HepG2 (cell line): ENCODE measurements around the gene SLC7A8. TPM values are rescaled to one million over a fixed set of nuclear protein-coding genes. Genes with fewer than 3 reads are reported as not detected.

Experiments
- DMTF1 ChIP-seq: sonication (generic); formaldehyde crosslinking; IDR thresholded peaks from 2 replicates; pipeline ENCODE4 v1.4.0; 2020; ENCODE audit warnings: mild to moderate bottlenecking, missing genetic modification reagents
- EED ChIP-seq: sonication (generic); formaldehyde crosslinking; IDR thresholded peaks from 2 replicates; pipeline ENCODE4 v1.5.0; 2020; ENCODE audit warnings: mild to moderate bottlenecking, missing genetic modification reagents
- FOSL1 ChIP-seq: sonication (generic); formaldehyde crosslinking; IDR thresholded peaks from 2 replicates; pipeline ENCODE4 v1.9.0; 2021; ENCODE audit warnings: missing genetic modification reagents, borderline replicate concordance
- KAT8 ChIP-seq: IDR thresholded peaks from 2 replicates; pipeline ENCODE4 v1.6.1; 2016; ENCODE audit warnings: missing genetic modification reagents, missing compliant biosample characterization
- MATR3 ChIP-seq: sonication (generic); formaldehyde crosslinking; IDR thresholded peaks from 2 replicates; pipeline ENCODE4 v1.4.0; 2020; ENCODE audit warnings: missing genetic modification reagents
- NAIF1 ChIP-seq: sonication (generic); formaldehyde crosslinking; IDR thresholded peaks from 2 replicates; pipeline ENCODE4 v1.5.0; 2020; ENCODE audit warnings: mild to moderate bottlenecking, missing genetic modification reagents, borderline replicate concordance
- NKX3-1 ChIP-seq: sonication (generic); formaldehyde crosslinking; IDR thresholded peaks from 2 replicates; pipeline ENCODE4 v1.5.0; 2020; ENCODE audit warnings: missing genetic modification reagents
- PRDM4 ChIP-seq: sonication (generic); formaldehyde crosslinking; IDR thresholded peaks from 2 replicates; pipeline ENCODE4 v1.9.0; 2021; ENCODE audit warnings: missing genetic modification reagents, borderline replicate concordance
- ZNF121 ChIP-seq: sonication (generic); formaldehyde crosslinking; IDR thresholded peaks from 2 replicates; pipeline ENCODE4 v1.5.0; 2020; ENCODE audit warnings: mild to moderate bottlenecking, missing genetic modification reagents
- ZNF33B ChIP-seq: sonication (generic); formaldehyde crosslinking; IDR thresholded peaks from 2 replicates; pipeline ENCODE4 v1.5.1; 2020; ENCODE audit warnings: mild to moderate bottlenecking, missing genetic modification reagents
- ZNF841 ChIP-seq: sonication (generic); formaldehyde crosslinking; IDR thresholded peaks from 2 replicates; pipeline ENCODE4 v1.8.1; 2023; ENCODE audit warnings: missing genetic modification reagents, borderline replicate concordance
- polyA plus RNA-seq, 8 experiments: library from polyadenylated mRNA; depleted of rRNA in 3 of 8; stranded (reverse) in 7 of 8; unstranded in 1 of 8; fragments of >200 nt; fragmentation: Illumina TruSeq in 4 of 8; extraction: Trizol in 4 of 8; gene quantifications; 2 replicates each; pipeline versions ENCODE4 v1.2.1 to v1.2.3, GENCODE V29; 2011 to 2016; ENCODE audit warnings: low read depth in 4 of 8, missing spikeins in 1 of 8, mixed read lengths in 1 of 8; ENCODE audit not compliant: insufficient read depth in 1 of 8
- total RNA-seq, 5 experiments: library from RNA; depleted of rRNA; stranded (reverse); fragments of >200 nt; fragmentation: Illumina TruSeq; extraction: Trizol; gene quantifications; 2 replicates each; pipeline ENCODE4 v1.2.3, GENCODE V29; 2016; ENCODE audit warnings: low read depth in 1 of 5
- TF ChIP-seq, protein P1 (sequence below): sonication (generic); formaldehyde crosslinking; IDR thresholded peaks from 2 replicates; pipeline ENCODE4 v1.4.0; 2020; ENCODE audit warnings: mild to moderate bottlenecking, missing genetic modification reagents
- TF ChIP-seq, protein P2 (sequence below): sonication (generic); formaldehyde crosslinking; IDR thresholded peaks from 2 replicates; pipeline ENCODE4 v1.5.0; 2020; ENCODE audit warnings: mild to moderate bottlenecking, missing genetic modification reagents

Gene SLC7A8
- total and polyA plus RNA-seq, 2 of the 13 experiments (the other 11 are each of a cell fraction or from before 2014, with no cell fraction given) = 0.25 TPM; not detected in 1

DNA sequence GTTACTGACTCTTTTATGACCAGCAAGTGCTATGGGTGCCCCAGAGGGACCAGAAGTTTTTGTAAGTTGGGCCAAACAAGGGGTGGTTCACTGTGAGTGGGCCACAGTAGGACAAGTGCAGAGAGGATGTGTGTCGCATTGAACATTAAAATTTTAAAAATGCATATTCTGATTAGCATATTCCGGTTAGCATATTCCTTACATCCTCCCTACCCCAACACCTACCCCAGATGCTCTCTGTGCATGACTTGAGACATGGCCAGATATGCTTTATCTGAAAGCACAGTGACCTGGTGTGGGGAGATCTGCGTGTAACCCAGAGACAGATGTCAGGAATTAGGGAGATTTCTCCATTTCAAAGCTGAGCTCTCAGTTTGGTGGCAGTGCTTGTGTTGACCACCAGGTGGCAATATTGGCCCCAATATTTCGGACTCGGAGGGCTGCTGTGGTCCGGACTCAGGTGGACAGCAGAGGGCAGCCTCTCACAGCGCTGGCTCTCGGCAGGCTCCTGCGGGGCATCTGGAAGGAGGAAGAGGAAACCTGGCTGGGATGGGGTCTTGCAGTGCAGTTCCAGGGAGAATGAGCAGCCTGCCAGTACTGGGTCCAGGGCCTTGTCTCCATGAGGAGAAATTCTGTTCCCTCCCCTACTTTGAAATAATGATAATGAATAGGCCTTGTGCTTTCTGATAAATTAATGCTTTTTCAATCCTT, 62.8 kb downstream of the SLC7A8 start (continued):
- TF ChIP-seq DMTF1 (CRISPR knock-in tag) (no peak), EED (CRISPR knock-in tag) (peak; percentile 47; the same call in 1 of the 2 replicates), NKX3-1 (CRISPR knock-in tag) (no peak), ZNF33B (peak; percentile 55; the same call in 1 of the 2 replicates), FOSL1 (CRISPR knock-in tag) (no peak), ZNF121 (CRISPR knock-in tag) (peak; percentile 80), PRDM4 (CRISPR knock-in tag) (peak; percentile 71; the same call in 1 of the 2 replicates), MATR3 (no peak), KAT8 (CRISPR knock-in tag) (peak; percentile 77), ZNF841 (CRISPR knock-in tag) (no peak), NAIF1 (CRISPR knock-in tag) (no peak)
- TF ChIP-seq, protein P1, sequence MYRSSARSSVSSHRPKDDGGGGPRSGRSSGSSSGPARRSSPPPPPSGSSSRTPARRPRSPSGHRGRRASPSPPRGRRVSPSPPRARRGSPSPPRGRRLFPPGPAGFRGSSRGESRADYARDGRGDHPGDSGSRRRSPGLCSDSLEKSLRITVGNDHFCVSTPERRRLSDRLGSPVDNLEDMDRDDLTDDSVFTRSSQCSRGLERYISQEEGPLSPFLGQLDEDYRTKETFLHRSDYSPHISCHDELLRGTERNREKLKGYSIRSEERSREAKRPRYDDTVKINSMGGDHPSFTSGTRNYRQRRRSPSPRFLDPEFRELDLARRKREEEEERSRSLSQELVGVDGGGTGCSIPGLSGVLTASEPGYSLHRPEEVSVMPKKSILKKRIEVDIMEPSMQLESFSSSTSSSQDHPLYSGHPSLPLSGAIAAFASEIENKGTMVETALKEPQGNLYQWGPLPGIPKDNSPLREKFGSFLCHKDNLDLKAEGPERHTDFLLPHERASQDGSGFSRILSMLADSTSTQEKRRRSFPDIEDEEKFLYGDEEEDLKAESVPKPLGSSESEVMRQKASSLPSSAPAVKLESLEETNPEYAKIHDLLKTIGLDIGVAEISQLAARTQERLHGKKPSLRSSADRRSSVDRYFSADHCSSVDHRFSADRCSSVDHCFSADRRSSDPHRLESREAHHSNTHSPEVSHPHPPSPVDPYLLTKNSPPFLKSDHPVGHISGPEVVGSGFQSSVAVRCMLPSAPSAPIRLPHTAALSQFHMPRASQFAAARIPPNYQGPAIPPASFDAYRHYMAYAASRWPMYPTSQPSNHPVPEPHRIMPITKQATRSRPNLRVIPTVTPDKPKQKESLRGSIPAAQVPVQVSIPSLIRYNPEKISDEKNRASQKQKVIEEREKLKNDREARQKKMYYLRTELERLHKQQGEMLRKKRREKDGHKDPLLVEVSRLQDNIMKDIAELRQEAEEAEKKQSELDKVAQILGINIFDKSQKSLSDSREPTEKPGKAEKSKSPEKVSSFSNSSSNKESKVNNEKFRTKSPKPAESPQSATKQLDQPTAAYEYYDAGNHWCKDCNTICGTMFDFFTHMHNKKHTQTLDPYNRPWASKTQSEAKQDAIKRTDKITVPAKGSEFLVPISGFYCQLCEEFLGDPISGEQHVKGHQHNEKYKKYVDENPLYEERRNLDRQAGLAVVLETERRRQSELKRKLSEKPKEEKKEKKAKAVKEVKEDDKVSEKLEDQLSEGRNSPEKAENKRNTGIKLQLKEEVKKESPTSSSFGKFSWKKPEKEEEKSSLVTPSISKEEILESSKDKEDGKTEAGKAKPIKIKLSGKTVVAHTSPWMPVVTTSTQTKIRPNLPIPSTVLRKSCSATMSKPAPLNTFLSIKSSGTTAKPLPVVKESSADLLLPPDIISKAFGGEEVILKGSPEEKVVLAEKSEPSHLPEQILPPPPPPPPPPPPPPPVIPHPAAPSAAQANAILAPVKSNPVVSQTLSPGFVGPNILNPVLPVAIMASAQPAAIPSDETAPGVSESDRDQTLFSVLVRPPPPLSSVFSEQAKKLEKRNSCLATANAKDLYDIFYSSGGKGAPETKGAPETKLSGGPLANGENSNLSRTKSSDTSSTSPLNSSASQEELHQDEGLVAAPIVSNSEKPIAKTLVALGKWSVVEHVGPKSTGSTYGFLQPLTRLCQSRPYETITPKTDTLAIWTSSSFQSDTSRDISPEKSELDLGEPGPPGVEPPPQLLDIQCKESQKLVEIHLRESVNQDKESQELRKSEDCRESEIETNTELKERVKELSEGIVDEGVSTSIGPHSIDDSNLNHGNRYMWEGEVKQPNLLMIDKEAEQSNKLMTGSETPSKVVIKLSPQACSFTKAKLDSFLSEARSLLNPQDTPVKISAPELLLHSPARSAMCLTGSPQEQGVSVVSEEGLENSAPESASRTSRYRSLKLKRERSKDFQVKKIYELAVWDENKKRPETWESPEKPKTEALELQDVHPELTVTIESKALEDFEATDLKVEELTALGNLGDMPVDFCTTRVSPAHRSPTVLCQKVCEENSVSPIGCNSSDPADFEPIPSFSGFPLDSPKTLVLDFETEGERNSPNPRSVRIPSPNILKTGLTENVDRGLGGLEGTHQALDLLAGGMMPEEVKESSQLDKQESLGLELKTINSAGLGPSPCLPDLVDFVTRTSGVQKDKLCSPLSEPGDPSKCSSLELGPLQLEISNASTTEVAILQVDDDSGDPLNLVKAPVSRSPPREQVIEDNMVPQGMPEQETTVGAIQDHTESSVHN (CRISPR knock-in tag) = no peak
- TF ChIP-seq, protein P2, sequence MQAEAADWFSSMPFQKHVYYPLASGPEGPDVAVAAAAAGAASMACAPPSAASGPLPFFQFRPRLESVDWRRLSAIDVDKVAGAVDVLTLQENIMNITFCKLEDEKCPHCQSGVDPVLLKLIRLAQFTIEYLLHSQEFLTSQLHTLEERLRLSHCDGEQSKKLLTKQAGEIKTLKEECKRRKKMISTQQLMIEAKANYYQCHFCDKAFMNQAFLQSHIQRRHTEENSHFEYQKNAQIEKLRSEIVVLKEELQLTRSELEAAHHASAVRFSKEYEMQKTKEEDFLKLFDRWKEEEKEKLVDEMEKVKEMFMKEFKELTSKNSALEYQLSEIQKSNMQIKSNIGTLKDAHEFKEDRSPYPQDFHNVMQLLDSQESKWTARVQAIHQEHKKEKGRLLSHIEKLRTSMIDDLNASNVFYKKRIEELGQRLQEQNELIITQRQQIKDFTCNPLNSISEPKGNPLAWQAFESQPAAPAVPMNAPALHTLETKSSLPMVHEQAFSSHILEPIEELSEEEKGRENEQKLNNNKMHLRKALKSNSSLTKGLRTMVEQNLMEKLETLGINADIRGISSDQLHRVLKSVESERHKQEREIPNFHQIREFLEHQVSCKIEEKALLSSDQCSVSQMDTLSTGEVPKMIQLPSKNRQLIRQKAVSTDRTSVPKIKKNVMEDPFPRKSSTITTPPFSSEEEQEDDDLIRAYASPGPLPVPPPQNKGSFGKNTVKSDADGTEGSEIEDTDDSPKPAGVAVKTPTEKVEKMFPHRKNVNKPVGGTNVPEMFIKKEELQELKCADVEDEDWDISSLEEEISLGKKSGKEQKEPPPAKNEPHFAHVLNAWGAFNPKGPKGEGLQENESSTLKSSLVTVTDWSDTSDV (CRISPR knock-in tag) = no peak
